ENCODE measurements around the gene CDC20B.
A peak's percentile ranks its signal among the peaks of the same experiment; 100 is the strongest.
"Not testable (repeated sequence)": the region's sequence is repeated elsewhere in the genome, so short reads cannot be mapped to it uniquely, and the experiment has no call there.

The CDC20B gene

DNA sequence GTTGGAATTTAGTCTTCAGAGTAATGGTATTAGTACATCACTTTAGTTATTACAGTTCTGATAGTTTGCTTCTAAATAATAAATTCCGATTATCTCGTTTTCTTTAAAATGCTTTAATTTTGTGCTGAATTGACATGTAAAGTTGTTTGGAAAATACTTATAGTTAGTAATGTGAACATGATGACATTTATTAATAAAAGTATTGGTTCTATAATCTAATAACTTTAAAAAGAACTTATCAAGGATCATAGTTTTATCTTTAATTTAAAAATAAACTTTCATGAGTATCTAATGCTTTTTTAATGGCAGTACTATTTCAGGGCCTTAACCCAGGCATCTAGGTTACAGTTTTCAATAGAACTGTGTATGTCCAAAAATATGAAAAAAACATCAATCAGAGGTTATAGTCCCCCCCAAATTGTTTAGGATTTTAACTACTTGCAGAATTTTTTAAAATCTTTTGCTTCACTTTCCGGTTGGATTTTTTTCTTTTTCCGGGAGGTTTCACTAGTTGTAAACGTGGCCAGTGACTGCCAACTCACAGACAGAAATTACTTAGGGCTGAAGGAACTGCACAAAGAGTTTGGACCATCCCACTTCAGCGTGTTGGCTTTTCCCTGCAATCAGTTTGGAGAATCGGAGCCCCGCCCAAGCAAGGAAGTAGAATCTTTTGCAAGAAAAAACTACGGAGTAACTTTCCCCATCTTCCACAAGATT is 12.3 kb downstream of the CDC20B start:
- DNase-seq (ENCODE audit: low spot score), result no peak

GRCh38 chr5:55159763-55160492 is 13.0 kb downstream of the CDC20B start, which contains the start of gene GPX8:
TSS of gene GPX8 (plus strand) at chr5:55160171. CDS start at chr5:55160193, 22 bp downstream.
- DNase-seq (ENCODE audit: low spot score), result peak; percentile 50

GRCh38 chr5:55154873-55155272 is 18.1 kb downstream of the CDC20B start:
- DNase-seq (ENCODE audit: low spot score), result no peak

- DNase-seq (ENCODE audit: low spot score), result no peak
Observed at GRCh38 chr5:55151923-55152842, 20.8 kb downstream of the CDC20B start.

GRCh38 chr5:55149308-55149795 is 23.6 kb downstream of the CDC20B start:
- no peak for DNase-seq (ENCODE audit: low spot score)

- DNase-seq (ENCODE audit: low spot score), result peak; percentile 79
Observed at GRCh38 chr5:55146543-55147151, 26.3 kb downstream of the CDC20B start.

DNA sequence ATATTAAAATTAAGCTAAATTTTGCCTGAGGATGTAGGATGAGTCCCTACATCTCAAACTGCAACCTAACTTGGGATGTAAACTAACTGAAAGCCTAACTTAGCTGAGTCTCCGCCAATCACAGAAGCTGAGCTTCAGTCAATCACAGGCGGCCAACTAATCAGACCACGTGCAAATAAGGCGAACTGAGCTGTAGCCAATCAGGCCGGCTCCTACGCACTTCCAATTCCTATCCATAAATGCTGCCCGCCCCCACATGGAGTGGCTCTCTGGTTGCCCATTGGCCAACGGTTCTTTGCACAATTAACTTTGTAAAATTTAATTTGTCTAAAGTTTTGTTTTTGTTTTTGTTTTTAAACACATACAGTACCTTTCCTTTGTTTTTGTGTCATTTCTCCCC is 26.9 kb downstream of the CDC20B start:
- DNase-seq (ENCODE audit: low spot score), result peak; percentile 24

DNA sequence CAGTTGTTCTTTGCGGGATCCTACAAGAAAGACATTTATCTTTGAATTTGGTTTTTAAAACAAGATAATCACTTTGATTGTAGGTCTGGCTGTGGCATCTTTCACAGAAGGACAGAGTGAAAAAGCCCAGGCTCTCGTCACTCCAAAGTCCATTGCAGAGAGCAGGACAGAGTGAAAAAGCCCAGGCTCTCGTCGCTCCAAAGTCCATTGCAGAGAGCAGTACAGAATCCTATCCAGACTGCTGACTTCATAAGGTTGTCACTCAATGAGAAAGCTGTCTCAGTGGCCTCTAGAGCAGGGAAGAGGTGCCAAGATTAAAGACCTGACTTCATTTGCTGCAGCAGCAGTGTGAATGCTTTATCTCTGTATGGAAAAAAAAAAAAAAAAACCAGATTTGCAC is 29.4 kb downstream of the CDC20B start:
- no peak for DNase-seq (ENCODE audit: low spot score)

- no peak for DNase-seq (ENCODE audit: low spot score)
Observed at GRCh38 chr5:55141945-55142690, 30.9 kb downstream of the CDC20B start.

DNA sequence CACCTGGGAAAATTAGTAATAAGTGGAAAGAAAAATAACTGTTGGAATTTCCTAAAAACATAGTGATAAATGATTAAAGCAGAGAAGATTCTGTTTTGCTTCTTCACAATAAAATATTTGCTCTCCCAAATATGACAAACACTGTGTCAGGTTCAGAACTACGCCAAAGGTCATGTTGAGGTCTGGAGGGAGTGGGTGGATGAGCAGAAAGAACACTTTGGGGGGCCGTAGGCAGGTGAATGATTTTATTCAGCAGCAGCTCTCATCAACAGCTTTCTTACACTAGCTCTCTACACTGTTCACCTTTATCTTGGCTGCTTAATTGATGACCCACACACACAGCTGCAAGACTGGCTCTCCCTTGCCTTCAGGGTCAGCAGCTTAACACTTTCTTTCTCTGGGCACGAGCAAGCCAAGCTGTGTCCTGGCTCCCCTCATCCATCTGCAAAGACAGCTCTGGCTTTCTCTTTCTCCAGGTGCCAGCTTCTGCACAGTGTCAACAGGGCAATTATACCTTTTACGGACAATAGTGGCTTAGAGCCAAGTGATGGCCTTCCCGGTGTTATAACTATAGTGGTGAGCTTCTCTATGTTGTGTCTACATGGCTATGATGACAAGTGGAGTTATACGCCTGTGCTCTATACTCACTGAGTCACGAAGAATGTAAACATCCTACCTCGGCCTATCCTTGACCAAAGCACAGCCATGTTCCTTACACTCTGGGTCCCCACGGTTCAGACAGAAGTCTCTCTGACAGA is 31.9 kb downstream of the CDC20B start:
- DNase-seq (ENCODE audit: low spot score), result no peak

DNA sequence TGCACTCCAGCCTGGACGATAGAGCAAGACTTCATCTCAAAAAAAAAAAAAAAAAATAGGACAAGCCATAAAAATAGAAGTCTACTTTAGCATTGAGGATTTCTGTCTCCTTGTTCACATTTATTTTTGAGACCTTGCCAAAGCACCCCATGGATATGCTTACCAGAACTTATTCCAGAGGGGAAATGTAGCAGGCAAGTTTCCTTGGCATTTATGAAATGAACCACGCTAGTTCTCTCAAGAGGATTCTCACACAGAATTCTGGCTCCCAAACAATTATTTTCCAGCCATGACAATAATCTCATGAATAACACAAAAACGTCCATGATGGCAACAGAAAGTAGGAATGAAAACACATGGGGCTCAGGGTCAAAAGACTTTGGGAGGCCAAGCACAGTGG is 36.5 kb downstream of the CDC20B start:
- DNase-seq (ENCODE audit: low spot score), result no peak

- no peak for DNase-seq (ENCODE audit: low spot score)
Observed at GRCh38 chr5:55134053-55134722, 38.8 kb downstream of the CDC20B start.

DNA sequence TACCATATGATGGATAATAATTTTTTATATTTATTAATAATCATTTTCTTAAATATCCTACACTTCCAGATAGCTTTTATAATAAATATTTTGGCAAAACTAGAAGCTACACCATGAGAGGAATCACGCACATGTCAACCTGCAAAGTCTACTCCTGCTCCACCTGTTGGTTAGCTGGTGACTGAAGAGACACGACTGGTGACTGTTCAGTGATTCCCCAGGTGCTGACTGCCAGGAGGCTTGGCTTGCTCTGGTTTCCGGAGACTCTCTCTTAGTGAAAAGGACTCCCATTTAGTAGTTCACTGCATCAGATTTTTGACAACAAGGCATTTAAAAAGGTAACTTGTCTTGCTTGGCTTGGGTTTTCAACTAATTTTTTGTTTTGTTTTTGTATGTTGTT is 49.6 kb downstream of the CDC20B start:
- no peak for DNase-seq (ENCODE audit: low spot score)

- DNase-seq (ENCODE audit: low spot score), result no peak
Observed at GRCh38 chr5:55114061-55114460, 58.9 kb downstream of the CDC20B start.

DNA sequence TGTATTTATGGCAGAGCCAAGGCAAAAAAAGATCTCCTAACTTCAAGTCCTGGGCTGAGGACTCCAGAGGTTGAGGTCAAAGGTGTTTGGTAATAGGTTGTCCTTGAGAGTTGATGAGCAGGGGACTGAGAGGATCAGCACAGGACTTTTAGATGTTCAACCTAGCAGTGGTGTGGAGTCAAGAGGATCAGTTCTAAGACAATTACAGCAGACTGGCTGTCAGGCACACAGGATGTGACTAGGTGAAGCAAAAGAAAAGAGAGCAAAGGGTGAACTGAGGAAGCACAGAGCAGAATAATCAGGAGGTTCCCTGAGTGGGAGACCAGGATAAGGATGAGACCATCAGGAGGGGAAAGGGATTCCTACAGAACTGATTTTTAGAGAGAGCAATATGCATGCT is 59.6 kb downstream of the CDC20B start:
- DNase-seq (ENCODE audit: low spot score), result no peak

- no peak for DNase-seq (ENCODE audit: low spot score)
Observed at GRCh38 chr5:55110217-55110616, 62.8 kb downstream of the CDC20B start.

GRCh38 chr5:55108661-55109060 is 64.3 kb downstream of the CDC20B start:
- no peak for DNase-seq (ENCODE audit: low spot score)

- DNase-seq (ENCODE audit: low spot score), result not testable (repeated sequence)
Observed at GRCh38 chr5:55105976-55106375, 67.0 kb downstream of the CDC20B start.

DNA sequence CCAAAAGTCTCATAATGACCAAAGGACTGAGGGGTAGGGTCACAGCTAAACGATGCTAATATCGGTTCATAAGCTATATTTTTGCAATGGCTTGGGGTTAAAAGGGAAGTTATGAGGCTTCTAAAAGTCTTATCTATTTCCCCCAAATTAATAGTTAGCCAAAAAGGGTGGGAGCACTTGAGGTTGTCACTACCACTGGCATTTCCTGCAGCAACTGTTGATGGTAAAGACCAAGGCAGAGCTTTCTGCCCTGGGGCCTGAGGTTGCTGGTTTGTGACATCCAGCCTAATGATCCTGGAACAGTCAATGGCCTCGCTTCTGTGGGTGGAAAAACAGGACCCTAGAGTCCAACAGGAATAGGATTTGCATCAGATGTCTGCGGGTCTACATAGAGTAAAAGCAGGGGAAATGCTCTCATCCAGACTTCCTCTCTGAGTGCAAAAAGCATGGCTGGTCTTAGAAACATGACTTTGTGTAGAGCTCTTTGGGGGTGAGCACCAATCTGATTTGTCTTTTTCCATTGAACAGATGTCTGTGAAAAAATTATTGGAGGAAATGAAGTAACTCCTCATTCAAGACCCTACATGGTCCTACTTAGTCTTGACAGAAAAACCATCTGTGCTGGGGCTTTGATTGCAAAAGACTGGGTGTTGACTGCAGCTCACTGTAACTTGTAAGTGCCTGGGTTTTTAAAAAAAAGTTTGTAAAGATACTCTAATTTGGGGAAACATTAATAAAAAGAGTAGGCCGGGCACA is 67.9 kb downstream of the CDC20B start:
- no peak for DNase-seq (ENCODE audit: low spot score)
